Measurements from ENCODE around the gene AGPAT3. TPM values are rescaled to one million over a fixed set of nuclear protein-coding genes. Genes with fewer than 3 reads are reported as not detected.

AGPAT3 gene
- total RNA-seq, 1 donor from 2014 or later: 39.1 TPM

GRCh38 chr21:43933199-43933598 is 68.2 kb downstream of the AGPAT3 start:
- TF ChIP-seq, protein P1, sequence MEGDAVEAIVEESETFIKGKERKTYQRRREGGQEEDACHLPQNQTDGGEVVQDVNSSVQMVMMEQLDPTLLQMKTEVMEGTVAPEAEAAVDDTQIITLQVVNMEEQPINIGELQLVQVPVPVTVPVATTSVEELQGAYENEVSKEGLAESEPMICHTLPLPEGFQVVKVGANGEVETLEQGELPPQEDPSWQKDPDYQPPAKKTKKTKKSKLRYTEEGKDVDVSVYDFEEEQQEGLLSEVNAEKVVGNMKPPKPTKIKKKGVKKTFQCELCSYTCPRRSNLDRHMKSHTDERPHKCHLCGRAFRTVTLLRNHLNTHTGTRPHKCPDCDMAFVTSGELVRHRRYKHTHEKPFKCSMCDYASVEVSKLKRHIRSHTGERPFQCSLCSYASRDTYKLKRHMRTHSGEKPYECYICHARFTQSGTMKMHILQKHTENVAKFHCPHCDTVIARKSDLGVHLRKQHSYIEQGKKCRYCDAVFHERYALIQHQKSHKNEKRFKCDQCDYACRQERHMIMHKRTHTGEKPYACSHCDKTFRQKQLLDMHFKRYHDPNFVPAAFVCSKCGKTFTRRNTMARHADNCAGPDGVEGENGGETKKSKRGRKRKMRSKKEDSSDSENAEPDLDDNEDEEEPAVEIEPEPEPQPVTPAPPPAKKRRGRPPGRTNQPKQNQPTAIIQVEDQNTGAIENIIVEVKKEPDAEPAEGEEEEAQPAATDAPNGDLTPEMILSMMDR (conservative IDR thresholded peaks at IDR 0.05; ENCODE audit: low read depth, low read length): no peak
- DNase-seq (ENCODE audit: low read depth): no peak
- H3K4me3 ChIP-seq (ENCODE audit: low read depth, low read length): no peak overlapping the region

DNA sequence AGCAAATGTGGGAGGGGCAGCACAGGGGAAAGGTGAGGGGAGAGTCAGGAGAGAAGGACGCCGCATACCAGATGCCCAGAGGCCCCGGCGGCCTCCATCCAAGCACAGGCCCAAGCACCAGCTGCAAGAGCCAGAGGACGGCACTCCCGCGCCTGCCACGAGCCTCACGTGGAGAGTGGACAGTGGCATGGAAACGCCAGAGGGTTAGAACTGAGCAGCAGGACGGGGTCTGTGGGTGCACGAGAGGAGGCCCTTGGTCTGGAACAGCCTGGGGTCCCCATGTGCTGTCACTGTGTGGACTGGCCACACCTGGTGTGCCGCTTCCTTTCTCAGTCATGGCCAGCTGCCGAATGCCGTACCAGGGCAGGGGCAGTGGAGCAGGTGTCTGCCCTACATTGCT is 68.7 kb downstream of the AGPAT3 start:
- TF ChIP-seq, protein P1 (conservative IDR thresholded peaks at IDR 0.05; ENCODE audit: low read depth, low read length): no peak
- no peak for DNase-seq (ENCODE audit: low read depth)
- H3K4me3 ChIP-seq (ENCODE audit: low read depth, low read length): no peak overlapping the region

GRCh38 chr21:43934116-43934515 is 69.1 kb downstream of the AGPAT3 start:
- TF ChIP-seq, protein P1 (conservative IDR thresholded peaks at IDR 0.05; ENCODE audit: low read depth, low read length): no peak
- DNase-seq (ENCODE audit: low read depth): no peak
- no peak overlapping the region for H3K4me3 ChIP-seq (ENCODE audit: low read depth, low read length)

DNA sequence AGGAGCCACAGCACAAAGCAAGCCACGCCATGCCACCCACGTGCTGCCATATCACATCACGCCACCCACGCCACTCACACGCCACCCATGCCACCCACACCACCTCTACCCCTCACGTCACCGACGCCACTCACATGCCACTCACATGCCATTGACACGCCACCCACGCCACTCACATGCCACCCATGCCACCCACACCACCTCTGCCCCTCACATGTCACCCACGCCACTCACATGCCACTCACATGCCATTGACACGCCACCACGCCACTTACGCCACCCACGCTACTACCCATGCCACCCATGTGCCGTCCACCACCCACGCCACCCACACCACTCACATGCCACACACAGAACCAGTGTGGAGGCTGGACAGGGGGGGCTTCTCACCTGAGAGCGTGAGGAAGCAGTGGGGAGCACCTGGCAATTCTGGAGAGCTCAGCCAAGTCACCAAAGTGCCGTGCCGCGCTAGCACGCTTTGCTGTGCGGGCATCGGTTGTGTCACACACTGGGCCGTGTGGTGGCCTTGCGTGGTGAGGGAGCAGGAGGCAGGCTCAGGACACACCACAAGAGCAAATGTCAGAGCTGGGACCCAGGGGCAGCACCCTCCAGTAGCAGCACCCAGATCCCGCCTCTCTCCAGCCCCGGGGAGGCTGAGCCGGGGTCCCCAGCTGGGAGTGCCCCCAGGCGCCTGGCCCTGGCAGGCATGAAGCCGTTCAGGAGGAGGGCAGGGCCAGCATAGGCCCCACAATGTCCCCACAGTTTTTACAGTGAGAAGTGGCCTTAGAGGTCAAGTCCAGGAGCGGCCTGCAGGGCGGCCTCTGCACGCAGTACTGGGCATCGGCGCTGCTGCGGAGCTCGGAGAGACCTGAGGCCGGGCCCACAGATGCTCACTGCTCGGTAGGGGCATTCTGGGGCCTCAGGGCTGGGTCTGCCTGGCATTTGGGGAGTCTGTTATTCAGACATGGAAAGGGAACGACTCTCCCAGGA is 70.0 kb downstream of the AGPAT3 start:
- DNase-seq (ENCODE audit: low read depth): no peak

GRCh38 chr21:43935711-43936110 is 70.7 kb downstream of the AGPAT3 start:
- DNase-seq (ENCODE audit: low read depth): no peak
- TF ChIP-seq, protein P1 (conservative IDR thresholded peaks at IDR 0.05; ENCODE audit: low read depth, low read length): no peak
- H3K4me3 ChIP-seq (ENCODE audit: low read depth, low read length): no peak overlapping the region

More for the DNA sequence above, 70.0 kb downstream of the AGPAT3 start:
- no peak overlapping the region for H3K4me3 ChIP-seq (ENCODE audit: low read depth, low read length)
- TF ChIP-seq, protein P1 (conservative IDR thresholded peaks at IDR 0.05; ENCODE audit: low read depth, low read length): no peak

- no peak overlapping the region for H3K4me3 ChIP-seq (ENCODE audit: low read depth, low read length)
- TF ChIP-seq, protein P1 (conservative IDR thresholded peaks at IDR 0.05; ENCODE audit: low read depth, low read length): no peak
- no peak for DNase-seq (ENCODE audit: low read depth)
Observed at GRCh38 chr21:43936247-43936967, 71.4 kb downstream of the AGPAT3 start.
